GM19043 (cell line): ENCODE measurements around the gene SPTBN1.

Source experiments
- ATAC-seq: cut with Tn5 transposase; IDR thresholded peaks from one replicate; pipeline ENCODE4 v1.9.1; 2021; ENCODE audit warnings: low read depth; ENCODE audit not compliant: unreplicated experiment

Gene SPTBN1

GRCh38 chr2:54546923-54547720 lies 91.0 kb downstream of the SPTBN1 start:
- ATAC-seq, result peak; percentile 51

DNA sequence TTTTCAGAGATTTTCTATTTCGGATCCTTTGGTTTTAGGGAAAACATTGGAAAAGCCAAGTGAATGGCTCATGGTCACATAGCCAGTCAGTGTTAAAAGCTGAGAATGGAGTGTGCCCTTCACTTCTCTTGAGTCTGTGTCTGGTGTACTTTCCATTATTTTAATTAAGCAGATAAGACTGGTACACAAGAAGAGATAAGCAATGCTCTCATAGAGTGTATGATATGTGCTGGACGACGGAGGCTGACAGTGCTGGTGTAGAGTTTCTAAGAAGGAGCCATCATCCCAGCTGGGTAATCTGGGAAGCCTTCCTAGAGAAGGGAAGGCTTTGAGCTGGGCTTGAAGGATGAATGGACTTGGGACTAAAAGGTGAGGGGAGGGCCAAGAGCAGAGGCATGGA lies 93.3 kb downstream of the SPTBN1 start:
- ATAC-seq, result no peak

DNA sequence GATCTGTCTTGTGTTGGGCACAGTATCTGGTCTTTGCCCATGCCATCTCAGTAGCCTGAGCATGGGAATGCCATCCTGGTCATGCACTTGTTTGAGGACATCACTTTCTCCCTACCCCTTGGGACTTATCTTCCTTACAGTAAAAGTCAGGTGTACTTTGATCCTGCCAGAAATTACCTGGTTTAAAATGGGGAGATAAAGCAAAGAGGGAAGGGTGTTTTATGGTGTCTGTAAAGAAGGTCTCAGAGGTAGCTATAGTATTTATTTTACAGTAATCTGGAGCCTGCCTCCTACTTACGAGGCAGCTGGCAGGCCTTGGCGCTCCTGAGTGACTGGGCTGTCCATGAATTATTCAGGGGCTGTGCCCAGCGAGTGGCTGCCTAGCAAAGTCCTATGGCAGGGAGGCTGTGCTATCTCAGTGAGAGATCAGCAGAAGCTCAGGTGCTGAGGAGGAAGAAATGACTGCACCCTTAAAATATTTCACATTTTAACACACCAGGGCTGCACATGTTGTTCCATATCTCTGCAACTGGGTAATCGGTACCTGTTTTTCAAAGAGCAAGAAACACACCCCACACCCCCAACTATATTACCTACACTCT lies 93.9 kb downstream of the SPTBN1 start:
- ATAC-seq, result no peak

DNA sequence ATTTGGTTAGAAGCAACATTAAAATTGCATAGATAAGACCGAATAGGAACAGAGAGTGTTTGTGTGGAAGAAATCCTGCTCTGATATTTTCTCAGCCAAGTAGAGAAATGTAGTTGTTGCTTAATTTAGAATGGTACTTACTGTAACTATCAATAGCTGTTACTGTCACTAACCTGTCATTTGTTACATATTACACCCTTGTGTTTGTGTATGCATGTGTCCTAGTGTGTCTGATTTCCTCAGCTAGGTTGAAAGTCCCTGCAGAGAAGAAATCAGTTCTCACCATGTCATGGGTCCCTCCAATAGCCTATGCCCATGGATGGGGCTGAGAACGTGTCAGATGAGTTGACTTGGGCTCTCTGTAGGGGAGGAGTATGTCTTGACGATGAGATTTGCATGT lies 94.4 kb downstream of the SPTBN1 start:
- ATAC-seq, result no peak

DNA sequence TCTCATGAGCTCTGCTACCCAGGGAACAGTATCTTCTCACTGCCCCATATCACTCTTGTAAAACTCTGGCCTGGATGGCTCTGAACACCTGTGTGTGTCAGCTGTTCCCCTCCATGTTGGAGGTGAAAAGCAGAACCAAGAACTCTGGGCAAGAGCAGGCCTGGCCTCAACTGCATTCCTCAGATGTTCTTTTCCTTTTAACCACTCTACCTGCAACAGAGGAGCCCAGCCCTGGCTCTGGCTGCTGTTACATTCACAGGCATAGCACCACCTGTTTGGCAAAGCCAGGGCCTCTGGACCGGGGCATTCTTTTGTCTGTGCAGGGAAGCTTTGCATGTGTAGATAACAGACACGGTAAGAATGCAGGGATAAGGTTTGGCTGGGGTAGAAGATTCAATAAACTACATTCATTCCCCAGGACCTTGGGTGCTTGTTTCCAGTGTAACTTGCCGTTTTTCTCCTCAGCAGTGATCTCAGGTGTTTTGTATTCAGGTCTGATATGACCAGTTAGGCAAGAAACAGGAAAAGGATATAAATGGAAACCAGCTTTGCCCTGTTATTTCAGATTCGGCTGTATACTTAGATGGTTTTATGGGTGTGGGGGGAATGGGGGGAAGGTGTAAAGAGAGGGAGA lies 95.1 kb downstream of the SPTBN1 start:
- peak; percentile 47 for ATAC-seq

- ATAC-seq, result no peak
Measured at GRCh38 chr2:54553075-54553474, 96.9 kb downstream of the SPTBN1 start.

DNA sequence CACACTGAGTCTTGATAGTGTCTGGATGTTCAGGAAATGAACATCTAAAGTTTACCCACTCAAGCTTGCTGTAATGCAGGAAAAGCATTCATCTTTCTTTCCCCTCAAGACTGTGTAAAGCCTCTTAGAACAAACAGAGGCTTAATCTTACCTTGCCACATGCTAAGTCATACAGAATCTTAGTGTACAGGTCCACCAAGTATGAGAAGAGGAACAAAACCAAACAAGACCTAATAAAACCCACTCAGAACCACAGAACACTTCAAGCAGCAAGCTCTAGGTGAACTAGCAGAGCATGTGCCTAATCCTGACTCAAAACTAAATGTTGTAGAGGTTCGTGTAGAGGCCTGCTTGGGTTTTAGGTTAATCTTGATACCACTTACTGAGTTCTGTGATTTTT lies 97.6 kb downstream of the SPTBN1 start:
- ATAC-seq, result no peak

DNA sequence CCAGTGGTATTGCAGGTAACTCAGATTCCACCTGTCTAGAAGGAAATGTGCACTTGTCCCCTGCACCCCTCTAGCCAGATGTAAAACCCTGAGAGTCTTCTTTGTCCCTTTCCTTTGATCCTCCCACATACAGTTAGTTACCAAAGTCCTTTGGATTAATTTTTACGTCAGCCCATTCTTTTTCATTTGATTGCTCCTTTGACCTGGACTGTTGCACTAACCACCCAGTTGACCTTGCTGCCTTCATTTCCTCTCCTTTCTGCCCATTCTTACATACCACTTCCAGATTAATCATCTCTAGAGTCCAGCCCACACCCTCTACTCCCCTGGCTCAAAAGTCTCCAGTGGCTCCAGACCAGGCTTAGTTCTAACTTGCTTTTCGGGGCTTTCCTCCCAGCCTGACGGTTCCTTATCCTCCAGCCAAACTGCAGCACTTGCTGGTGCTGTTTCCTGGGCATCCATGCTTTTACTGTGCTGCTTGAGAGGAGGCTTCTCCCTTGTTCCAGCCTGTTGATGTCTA lies 99.3 kb downstream of the SPTBN1 start:
- no peak for ATAC-seq

DNA sequence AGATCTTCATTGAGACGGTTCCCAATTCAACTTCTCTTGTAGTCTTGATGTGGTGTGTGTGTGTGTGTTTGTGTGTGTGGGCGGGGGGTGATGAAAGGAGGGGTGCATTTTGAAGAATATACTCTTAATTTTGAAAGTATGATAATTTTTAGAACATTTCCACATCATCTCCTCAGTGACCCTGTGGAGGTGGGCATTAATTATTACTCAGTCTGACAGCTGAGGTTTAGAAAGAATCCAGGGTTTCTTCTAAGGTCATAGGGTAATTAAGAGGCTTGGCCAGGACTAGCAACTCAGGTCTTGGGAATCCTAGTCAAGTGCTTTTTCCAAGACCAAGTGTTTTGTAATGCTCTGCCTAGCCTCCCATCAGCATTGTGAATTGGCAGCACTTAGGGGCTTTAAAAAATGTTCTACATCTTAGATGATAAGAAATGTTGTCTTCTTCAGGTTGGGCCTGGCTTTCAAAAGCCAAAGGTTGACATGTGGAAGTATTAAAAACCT lies 100.5 kb downstream of the SPTBN1 start:
- no peak for ATAC-seq

GRCh38 chr2:54557211-54557600 lies 101.1 kb downstream of the SPTBN1 start:
- no peak for ATAC-seq

DNA sequence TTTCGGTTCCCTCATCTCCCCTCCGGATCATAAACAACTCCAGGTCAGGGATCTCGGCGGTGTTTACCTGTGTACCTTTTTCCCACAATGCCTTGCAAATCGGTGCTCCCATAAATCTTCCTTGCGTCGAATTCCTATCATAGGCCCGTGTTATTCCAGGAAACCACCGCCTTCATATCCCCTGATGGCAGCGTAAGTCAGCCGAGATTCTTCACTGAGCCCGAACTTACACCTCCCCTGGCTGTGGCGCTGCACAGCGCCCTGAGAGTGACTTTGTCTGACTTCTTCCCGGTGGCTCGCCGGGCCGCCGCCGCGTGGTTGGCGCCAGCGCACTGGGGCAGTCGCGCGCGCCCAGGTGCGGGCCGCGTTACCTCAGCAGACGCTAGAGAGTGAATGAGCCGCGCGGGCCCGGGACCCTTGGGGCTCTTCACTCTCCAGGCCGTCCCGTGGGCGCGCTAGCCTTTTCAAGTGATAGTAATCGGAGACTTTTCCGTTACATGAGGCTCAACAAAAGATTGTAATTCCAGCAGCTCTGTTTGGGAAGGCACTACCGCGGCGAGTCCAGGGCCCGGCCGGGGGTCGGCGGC lies 101.6 kb downstream of the SPTBN1 start:
- peak; percentile 46 for ATAC-seq

GRCh38 chr2:54558188-54559005 lies 102.3 kb downstream of the SPTBN1 start:
- peak; percentile 34 for ATAC-seq

DNA sequence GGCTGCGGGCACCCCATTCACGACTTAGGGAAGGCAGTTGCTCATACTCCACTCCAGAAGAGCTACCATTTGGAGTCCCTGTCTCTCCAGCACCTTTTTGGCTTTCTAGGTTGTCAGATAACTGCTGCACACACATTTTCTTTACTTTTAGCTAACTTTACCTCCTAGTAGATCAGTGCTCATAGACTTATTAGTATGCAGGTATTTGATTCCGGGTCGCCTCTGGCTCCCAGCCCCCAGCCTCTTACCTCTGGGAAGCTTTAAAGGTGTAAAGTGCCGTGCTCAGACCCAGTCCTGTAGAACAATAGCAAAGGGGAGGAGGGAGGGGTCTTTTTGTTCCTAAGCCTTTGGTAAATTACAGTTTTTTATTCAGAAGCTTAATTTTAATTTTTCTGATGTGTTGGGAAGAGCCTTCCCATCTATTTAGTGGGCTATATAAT lies 102.9 kb downstream of the SPTBN1 start:
- no peak for ATAC-seq

GRCh38 chr2:54559593-54560145 lies 103.5 kb downstream of the SPTBN1 start:
- no peak for ATAC-seq

DNA sequence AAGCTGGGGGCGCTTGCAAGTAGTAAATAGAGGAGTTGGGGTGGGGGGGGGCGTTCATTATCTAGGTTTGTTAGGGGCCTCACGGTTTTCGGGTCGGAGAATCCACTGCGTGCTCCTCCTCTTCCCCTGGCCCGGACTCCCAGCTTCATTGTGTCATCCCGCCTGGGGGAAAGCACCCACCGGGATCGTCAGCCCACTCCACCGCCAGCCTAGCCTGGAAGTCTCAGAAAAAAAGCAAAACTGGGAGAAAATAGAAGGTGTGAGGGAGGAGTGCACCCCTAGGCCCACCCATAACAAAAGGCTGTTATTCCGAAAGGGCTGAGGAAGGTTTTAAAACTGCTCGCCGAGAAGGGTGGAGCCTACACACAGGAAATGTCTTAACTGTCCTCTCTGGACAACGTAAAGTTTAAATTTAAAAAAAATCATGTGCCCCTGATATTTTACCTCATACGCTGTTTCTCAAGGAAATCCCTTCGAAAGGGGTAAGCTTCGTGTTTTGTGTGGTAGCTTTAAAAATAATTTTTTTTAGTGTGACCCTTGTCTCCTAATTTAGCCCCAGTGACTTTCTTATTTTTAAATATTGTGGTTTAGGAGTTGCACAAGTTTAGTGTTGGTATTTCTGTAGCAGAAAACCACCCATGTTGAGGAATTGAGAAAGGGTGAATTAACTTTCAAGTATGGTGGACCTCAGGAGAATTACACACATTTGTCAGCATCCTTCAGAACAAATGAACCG lies 104.2 kb downstream of the SPTBN1 start:
- ATAC-seq, result peak; percentile 40

GRCh38 chr2:54561010-54561409 lies 104.9 kb downstream of the SPTBN1 start:
- ATAC-seq, result no peak

DNA sequence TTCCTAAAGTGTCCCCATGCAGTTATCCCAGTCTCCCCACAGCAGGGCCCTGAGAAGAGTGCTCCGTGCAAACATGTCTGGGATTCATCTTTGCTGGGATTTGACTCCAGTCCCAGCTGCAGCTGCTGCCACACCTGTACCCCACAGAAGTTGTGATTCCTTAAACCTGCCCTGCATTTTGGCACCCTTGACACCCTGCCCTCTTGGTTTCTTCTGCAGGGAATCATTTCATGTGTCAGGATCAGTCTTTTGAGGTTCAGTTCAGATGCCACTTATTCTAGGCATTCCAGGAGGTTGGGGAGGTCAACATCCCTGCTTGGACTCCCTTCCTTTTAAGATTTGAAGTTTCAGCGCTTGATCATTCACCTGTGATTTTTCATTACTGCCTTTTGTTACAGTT lies 108.3 kb downstream of the SPTBN1 start:
- ATAC-seq, result no peak

GRCh38 chr2:54565551-54565950 lies 109.4 kb downstream of the SPTBN1 start:
- no peak for ATAC-seq

DNA sequence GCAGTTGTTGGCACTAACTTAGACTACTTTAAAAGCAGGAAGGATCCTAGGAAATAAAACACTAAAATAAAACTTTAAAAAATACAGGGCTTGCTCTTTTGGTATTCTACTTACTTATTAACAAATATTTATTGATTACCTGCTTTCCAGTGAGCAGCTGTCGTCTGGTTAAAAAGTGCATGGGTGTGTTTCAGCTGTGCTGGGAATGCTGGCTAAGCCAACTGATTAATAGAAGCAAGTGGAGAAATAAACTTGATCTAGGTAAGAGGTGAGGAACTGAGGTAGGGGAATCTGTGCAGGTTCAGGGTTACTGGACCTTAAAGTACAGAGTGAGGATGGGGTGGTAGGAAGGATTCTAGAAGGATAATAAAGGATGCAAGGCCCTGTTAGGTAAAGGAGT lies 110.8 kb downstream of the SPTBN1 start:
- no peak for ATAC-seq
